Left renal cortex interstitium (tissue), 4 donors: ENCODE data around the gene DPYD. TPM values are rescaled to one million over a fixed set of nuclear protein-coding genes. Genes with fewer than 3 reads are reported as not detected.
"Not testable (repeated sequence)": the region's sequence is repeated elsewhere in the genome, so short reads cannot be mapped to it uniquely, and the experiment has no call there.

Experiments
- DNase-seq, 4 donors: peaks; one replicate each; pipeline ENCODE4 v3.0.0-alpha.2; 2013; ENCODE audit warnings: low read depth in 4 of 4, low spot score in 2 of 4, missing footprints in 1 of 4
- polyA plus RNA-seq, 4 donors: library from polyadenylated mRNA; unstranded; fragments of 120-200 nt; gene quantifications; one replicate each; pipeline ENCODE4 v1.2.1, GENCODE V29; 2013; ENCODE audit not compliant: insufficient read length in 4 of 4

Gene DPYD
- polyA plus RNA-seq, 4 donors: 10.9 to 14.9 (median 12.9) TPM

DNA sequence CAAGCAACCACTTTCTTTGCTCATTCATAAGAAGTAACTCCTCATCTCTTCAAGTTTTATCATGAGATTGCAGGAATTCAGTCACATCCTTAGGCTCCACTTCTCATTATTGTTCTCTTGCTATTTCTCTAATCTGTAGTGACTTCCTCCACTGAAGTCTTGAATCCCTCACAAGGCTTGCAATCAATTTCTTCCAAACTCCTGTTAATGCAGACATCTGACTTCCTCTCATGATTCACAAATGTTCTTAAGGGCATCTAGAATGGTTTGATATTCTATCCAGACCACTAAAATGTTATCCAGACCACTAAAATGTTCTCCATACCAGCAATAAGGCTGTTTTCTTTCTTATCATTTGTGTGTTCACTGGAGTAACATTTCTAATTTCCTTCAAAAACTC, 528.1 kb downstream of the DPYD start:
- no peak for DNase-seq

DNA sequence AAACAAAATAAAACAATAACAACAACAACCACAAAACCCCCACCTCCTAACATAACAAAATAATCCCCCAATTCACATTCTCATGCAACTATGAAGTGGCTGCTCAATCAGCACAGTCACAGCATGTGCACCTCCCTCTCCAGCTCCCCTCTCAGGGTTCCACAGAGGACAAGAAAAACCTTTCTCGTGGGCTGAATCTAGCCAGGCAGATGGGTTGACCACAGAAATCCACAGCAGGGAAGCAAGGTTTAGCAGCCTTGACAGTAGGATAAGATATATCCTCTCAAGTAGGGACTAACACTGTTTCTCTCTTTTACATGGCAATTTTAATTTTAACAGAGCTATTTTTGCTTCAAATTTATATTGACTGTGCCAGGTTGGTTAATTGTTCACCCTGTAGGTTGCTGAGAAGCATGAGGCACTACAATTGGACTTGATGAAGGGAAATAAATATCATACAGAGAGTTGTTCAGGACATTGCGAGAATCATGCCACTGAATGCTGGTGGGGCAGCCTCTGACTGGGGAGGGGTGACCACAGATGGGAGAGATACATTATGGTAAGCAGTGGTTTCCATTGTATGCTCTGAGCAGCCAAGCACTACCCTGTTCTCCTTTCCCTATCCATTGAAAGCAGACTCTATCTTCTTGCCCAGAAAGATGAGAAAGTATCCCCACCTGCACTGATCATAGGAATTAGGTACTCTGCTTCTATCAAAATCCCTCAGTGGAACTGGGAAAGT, 535.1 kb downstream of the DPYD start:
- DNase-seq: no peak

DNA sequence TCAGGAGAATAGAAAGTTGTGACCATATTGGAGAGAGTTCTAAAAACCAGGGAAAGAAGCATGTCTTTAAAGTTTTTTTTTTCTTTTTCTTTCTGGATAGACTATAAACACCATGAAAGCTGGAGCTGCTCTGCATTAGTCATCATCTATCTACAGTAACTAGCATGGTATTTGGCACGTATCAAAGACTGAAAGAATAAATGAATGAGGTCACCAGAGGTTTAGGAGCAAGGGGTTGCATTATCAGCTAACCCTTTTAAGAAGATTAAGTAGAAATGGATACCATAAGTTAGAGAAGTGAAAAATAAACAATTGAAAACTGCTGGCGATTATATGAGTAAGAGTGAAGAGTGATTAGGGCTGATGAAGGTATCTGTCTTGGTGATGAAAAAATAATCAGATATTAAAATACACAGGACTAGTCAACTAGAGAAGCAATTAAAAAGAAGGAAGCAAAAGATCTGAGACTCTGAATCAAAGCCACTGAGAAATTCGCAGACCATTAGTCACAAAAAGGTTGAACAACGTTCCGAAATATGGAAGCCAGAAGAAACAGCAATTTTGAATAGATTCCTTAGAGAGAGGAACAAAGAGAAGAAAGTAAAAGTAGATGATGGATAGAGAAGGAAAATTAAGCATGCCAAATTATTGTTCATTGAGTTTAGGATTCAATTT, 536.4 kb downstream of the DPYD start:
- DNase-seq: no peak

DNA sequence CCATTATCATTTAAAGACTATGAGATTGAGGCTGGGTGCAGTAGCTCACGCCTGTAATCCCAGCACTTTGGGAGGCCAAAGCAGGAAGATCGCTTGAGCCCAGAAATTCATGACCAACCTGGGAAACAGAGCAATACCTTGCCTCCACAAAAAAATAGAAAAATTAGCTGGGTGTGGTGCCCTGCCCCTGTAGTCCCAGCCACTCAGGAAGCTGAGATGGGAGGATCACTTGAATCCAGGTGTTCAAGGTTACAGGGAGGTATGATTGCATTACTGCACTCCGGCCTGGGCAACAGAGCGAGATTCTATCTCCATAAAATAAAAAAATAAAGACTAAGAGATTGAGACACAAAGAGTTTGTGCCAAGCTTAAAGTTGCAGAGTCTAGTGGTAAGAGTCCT, 537.0 kb downstream of the DPYD start:
- DNase-seq: no peak

DNA sequence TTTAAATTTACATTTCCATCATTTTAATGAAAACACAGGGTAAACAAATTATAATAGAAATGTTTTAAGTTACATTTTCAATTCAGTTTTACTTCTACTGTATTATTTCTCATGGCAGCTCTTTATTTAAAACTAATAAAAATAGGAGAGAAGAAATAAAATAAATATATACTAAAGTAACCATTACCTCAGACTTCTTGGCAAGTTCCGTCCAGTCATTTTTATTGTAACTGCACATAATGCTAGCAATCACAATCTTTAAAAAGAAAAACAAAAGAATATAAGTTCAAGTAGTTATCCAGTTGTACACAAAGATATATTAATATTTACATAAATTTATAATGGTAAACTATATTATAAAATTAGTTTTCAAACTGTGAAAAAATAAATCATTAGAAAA, 538.6 kb downstream of the DPYD start:
- DNase-seq: no peak

DNA sequence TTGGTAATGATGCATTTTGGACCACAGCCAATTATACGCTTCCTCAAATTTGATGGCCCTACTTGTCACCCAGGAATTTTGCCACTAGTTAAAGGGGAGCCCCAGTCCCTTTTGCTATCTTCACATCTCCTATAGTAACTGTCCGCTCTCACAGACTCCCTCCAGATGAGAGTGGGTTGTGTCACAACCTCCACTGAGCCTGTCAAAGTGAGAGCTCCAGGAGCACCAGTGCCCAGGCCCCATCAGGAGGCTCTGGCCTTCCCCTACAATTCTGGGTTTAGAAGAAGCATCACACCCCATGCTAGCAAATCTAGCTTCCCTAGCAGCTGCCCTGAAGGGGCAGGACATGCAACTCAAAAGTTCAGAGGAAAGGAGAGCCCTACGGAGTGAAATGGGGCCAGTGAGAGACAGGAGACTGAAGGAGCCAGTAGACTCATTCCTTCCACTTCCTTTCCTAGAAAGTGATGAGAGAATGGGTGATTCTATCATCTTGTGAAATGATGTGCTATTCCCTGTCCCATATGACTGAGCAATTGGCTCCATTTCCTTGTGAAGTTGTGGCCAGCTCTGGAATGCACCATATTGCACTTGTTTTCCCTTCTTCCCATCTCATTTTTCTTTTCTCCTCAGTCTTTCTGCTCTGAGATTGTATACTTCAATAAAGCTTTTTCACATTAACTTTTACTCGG, 541.3 kb downstream of the DPYD start:
- DNase-seq: no peak

DNA sequence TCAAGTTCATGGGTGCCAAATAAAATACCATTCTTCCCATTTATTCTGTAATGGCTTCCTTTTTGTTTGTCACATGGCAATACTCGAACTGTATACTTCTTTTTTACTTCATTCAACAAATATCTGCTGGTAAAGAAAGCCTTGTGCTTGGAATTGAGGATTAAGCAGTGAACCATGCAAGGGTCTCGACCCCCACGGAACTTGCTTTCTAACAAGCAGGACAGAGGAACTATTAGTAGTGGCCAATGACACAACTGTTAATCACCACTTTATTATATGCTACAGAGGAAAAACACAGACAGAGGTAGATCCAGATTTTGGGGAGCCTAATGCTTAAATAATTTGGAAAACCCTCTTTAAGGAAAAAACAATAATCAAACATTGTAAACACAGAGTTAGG, 542.2 kb downstream of the DPYD start:
- DNase-seq: no peak

DNA sequence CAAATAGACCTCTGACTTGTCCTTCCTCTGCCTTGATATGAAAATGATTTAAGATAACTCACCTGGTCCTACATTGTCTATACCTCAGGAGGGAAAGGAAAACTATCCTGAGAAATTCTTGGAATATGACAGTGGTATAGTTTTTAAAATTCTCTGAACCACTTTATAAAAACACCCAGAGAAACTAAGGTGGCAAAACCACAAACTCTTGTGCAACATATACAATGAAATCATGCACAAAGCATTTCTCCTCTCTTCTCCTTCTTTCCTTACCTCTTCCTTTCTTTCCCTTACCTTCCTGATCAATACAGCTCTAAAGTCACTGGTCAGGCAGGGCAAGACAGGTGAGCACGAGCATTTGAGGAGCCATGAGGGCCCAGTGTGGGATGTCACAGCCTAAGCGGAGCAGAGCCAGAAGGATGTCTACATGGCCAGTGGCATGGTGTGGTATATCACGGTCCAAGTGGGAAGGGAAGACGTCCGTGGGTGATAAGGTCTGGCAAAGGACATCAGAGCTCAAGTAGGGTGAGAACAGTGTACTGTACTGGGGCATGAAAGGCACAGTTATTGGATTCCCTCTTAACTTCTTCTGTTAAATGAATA, 543.3 kb downstream of the DPYD start:
- DNase-seq: no peak

DNA sequence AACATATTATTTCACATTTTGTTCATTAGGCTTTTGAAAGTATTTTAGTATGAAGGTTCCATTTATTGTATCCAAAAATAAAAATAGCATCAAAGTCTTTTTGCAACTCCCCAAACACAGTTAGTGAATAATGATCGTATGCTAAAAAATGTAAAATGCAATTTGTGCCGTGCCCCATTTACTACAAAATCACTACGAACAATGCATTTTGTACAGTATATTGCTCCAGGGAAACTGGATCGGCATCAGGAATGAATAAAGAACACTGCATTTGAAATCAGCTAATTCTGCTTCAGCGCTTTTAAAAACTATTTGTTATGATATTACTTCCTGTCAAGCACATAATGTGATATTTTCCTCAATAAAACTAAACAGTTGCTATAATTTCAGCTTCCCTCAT, 547.8 kb downstream of the DPYD start:
- no peak for DNase-seq

DNA sequence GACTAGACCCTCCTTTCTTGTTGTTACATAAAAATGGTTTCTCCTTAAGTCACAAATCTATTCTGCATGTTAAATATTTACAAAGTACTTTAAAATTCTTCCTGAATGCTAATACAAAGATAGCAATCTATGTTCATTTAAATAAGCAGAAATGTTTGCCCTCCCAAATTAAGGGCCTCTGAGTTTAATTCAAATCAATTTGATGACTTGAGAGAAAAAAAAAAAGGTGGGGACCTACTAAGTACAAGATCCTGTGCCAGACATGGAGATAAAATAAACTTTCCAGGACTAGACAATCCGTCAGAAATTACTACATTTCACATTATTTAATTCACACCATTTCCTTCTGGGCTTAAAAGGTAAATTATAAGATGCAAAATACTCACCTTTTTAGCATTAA, 548.3 kb downstream of the DPYD start:
- DNase-seq: no peak

DNA sequence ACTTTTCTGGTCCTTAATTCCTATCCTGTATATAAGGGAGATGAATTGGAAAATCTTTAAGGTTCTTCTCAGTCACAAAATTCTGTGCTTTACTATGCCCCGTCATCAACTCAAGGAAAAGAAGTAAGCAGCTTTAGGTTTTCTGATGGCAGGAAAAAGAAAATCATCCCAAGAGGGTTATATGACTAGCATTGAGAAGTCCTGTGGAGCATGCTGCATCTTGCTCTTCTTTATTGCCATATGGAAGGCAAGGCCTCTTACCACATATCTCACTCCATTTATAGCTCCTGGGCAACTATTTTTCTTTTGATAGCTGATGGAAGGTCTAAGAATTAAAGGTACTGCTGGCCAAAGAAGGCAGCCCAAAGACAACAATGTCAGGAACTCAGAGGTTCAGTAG, 552.5 kb downstream of the DPYD start:
- no peak for DNase-seq

DNA sequence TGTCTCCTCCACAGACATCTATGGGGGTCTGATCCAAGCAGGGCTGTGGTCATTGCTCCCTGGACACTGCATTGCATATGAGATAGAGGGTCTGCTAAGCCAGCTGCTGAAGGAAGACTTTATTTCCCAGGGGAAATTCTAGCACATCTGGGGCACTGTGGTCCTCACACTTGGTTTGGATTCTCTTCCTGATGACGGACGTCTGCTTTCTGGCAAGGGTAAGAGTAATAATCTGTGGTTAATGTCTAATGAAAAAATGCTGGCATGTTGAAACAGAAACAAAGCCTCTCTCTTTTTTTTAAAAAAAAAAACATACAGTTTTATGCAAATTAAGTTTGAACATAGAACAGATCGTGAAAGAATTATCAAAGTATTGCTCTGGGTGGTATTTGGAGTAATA, 553.9 kb downstream of the DPYD start:
- no peak for DNase-seq

DNA sequence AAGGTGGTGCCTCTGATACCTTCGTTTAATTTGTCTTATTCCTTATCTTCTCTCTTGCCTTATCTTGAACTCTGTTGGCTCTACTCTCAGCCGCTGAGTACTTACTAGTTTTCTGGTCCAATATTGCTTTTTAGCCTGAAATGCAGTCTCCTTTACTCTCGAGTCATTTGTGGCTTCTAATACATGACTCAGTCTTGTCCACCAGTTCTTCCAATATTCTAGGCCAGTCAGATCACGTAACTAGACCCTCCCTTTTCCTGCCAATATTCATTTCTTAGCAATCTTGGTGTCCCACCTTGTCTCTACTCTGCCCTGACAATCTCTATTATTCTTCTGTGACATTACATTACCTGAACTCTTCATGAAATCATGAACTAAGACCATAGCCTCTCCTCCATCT, 555.8 kb downstream of the DPYD start:
- DNase-seq: no peak

DNA sequence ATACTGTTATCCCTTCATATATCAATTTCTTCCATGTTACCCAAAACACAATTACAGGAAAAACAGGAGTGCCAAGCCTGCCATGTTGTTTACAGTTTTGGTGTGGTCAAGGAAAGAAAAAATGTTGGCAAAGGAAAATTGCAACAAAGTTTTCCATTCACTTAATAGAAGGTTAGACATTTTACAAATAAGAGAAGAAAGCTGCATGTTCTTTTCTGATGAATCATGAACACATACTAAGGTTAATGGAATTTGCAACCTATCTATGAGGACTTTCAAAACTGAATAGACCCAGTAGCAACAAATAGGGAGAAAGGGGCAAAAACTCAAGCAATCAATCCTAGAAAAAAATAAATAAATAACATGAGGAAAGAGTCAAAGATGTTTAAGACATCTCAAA, 556.7 kb downstream of the DPYD start:
- DNase-seq: no peak

DNA sequence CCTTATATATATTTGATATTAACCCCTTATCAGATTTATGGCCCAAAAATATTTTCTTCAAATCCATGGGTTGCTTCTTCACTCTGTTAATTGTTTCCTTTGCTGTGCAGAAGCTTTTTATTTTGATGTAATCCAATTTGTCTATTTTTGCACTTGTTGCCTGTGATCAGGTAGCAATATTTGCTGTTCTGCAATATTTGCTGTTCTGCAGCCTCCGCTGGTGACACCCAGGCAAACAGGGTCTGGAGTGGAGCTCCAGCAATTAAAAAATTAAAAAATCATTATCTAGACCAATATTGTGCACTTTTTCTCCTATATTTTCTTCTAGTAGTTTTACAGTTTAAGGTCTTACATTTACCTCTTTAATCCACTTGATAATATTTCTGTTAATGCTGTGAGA, 564.5 kb downstream of the DPYD start:
- no peak for DNase-seq

DNA sequence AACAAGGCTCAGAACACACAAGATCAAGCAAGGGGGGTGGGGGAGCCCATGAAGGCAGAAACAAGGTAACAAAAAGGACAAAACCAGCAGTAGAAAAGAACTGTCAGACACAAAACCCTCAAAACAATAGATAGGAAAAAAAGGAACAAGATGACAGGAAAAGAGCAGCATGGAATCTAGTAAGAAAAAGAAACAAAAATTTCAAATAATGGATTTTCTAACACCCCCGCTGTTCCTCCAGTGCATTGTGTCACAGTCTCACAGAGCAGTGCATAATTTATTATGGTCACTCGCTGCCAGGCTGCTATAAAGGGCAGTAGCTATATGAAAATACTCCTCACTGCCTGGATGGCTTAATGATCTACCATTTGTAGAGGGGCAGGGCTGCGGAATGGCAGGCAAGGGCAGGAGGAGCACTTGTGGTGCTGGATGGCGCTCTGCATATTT, 567.9 kb downstream of the DPYD start:
- DNase-seq: no peak

DNA sequence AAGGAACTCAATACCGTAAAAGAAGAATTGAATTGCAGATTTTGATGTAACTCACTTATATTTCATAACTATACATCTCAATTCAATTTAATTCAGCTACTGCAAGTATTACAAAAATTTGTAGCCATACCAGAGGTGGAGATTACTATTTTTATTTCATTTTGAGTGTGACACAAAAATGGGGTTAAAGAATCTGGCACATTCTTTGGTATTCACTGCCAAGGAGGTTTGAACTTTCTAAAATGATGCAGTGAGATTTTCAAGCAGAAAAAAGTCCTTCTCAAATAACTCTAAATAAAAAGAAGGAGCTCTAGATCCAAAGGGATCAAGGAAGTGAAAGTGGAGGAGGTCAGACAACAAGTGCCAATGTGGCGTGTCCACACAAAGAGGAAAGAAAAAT, 569.0 kb downstream of the DPYD start:
- no peak for DNase-seq

DNA sequence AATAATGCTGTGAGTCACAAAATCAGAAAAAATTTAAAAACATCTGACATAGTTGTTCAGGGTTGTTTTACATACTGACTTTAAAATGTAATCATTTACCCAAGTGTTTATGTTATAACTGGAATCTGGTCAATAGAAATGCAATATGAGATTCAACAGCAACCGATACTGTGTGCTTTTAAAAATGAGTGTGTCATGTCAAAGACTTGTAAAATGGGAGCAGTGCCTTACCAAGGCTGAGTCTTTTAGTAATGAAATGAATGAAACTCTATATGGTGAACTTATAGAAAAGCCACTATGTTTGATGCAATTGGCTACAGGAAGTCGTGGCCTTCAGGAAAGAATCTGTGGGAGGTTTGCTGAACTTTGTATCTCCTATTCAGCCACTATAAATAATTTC, 570.2 kb downstream of the DPYD start:
- DNase-seq: no peak

DNA sequence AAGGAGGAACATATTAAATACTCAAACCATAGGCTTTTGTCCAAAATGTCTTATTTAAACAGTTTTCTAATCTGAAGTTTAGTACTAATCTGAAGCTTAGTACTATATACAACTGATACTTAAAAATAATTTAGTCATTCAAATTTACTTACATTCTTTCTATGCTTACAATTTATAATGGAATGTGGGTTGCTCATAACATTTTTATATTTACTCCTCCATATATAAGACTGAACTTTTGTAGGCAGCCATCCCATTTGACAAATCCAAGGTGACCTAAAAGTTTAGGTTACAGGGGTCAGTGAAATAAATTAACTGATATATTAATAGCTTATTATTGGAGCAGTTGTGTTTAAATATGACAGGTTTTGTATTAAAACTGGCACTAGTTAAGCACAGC, 570.6 kb downstream of the DPYD start:
- no peak for DNase-seq

DNA sequence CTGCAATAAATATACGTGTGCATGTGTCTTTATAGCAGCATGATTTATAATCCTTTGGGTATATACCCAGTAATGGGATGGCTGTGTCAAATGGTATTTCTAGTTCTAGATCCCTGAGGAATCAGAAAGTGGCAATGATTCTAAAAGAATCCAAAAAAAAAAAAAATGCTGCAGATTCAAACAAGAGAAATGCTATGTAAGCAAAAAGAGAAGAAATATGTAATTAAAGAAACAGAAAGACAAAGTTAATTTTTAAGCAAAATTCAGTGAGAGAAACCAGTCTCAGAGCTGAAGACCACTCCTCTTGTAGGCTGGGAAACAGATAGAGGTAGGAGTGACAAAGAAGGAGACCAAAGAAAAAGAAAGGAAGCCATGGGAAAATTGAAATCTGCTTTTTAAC, 571.0 kb downstream of the DPYD start:
- not testable (repeated sequence) for DNase-seq

DNA sequence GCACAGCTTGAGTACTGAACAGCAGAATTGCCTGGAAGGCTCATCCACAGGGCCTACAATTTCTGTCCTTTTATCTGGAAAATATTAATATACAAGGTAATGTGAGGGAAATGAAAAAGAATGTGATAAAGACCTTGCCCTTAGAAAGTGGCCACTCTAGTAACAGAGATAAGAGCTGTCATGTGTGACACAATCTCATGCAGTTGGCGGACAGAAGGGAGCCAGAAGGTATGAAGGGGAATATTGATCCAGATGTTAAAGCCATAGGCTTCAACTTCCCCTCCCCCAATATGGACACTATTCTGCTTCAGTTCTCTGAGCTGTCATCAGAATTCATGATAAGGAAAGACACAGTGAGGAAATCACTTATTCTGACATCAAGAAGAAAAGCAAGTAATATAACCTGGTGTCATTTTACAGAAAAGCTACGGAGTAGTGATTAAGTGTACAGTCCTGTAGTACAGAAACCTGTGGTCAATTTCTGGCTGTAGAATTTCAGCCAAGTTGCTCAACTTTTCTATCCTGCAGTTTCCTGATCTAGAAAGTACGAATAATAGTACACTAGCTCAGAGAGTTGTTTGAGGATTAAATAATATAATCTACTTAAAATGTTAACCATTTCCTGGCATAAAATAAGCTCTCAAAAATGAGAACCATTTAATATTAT, 572.1 kb downstream of the DPYD start:
- DNase-seq: no peak
